ENCODE results near the gene QSOX1.
"Not testable (repeated sequence)": the region's sequence is repeated elsewhere in the genome, so short reads cannot be mapped to it uniquely, and the experiment has no call there.

QSOX1 gene, protein sequence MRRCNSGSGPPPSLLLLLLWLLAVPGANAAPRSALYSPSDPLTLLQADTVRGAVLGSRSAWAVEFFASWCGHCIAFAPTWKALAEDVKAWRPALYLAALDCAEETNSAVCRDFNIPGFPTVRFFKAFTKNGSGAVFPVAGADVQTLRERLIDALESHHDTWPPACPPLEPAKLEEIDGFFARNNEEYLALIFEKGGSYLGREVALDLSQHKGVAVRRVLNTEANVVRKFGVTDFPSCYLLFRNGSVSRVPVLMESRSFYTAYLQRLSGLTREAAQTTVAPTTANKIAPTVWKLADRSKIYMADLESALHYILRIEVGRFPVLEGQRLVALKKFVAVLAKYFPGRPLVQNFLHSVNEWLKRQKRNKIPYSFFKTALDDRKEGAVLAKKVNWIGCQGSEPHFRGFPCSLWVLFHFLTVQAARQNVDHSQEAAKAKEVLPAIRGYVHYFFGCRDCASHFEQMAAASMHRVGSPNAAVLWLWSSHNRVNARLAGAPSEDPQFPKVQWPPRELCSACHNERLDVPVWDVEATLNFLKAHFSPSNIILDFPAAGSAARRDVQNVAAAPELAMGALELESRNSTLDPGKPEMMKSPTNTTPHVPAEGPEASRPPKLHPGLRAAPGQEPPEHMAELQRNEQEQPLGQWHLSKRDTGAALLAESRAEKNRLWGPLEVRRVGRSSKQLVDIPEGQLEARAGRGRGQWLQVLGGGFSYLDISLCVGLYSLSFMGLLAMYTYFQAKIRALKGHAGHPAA

DNA sequence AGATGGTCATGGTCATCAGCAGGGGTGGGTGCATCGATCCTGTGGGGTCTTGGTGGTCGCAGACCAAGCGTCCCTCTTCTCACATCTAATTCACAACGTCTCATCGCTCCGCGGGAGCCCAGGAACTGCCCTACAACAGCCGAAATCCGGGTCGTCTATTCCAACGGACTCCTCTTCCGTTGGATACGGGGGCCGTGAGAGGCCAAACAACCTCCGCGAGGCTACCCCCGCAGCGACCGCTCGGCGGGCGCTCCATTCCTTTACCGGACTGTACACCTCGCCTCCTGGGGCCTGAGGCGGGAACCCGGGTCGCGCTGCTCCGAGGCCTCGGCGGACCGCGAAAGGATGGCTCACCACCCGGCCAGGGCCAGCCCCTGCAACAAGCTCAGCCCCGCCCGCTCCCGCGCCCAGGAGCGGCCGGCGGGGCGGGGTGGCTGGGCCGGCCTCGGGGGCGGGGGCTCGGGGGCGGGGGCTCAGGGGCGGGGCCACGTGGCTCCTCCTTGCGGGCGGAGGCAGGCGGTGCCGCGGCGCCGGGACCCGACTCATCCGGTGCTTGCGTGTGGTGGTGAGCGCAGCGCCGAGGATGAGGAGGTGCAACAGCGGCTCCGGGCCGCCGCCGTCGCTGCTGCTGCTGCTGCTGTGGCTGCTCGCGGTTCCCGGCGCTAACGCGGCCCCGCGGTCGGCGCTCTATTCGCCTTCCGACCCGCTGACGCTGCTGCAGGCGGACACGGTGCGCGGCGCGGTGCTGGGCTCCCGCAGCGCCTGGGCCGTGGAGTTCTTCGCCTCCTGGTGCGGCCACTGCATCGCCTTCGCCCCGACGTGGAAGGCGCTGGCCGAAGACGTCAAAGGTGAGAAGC is at the start of gene QSOX1:
TSS of gene QSOX1 (plus strand) at position 545 of the 857 bp plus-strand sequence. CDS start at position 584, 39 bp downstream.
- in situ Hi-C loops (cut with MboI; ENCODE audit: low pct_unique_long_range_greater_than_20kb, low sequenced_read_pairs): no loop called here
- DNase-seq: peak; percentile 78

DNA sequence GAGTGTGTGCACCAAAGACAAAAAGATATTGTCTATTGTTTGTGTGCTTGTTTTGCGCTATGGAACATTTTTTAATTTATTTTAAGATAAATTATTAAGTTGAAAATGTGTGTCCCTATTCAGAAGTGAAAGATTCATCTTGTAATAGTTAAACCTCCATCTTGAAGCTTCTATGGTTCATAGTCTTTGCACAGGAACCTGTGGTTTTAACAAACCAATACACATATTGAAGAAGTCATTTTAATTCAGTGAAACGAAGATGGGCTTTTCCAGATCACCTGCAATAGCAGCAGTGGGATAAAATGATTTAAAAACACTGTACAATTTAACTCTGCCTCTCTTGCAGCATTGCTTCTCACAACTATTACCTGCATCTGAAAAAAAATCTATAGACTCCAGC is 42.6 kb upstream of the QSOX1 start:
- in situ Hi-C loops (cut with MboI; ENCODE audit: low pct_unique_long_range_greater_than_20kb, low sequenced_read_pairs): no loop called here
- no peak for DNase-seq

DNA sequence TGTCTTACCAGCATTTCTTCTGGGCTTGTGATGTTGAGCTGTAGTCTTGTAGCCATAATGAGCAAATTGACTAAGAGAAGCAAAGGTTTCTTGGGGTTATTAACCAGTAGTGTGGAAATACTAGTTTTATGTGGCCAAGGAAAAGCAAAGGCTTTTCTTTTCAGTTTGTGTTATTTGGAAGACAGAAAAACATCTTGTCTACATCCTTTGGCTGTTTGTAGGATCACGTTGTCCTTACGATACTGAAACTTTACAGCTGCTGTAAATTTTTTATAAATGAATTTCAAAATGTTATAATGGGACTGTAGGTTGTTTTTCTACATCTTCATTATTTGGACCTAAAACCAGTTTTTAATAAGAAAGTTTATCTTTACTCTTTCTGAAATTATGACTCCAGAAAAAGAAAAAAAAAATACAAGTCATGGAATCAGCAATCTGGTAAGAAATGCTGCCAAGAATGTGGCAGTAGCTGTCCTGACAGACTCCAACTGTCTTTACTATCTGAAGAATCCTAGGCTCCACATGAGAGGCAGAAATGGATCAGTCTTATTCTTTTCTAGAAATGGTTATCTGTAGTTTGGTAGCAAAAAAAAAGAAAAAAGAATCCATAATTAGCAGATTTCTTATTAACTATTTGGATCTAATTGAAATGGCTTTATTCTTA is 41.6 kb upstream of the QSOX1 start:
- DNase-seq: no peak
- in situ Hi-C loops (cut with MboI; ENCODE audit: low pct_unique_long_range_greater_than_20kb, low sequenced_read_pairs): no loop called here

DNA sequence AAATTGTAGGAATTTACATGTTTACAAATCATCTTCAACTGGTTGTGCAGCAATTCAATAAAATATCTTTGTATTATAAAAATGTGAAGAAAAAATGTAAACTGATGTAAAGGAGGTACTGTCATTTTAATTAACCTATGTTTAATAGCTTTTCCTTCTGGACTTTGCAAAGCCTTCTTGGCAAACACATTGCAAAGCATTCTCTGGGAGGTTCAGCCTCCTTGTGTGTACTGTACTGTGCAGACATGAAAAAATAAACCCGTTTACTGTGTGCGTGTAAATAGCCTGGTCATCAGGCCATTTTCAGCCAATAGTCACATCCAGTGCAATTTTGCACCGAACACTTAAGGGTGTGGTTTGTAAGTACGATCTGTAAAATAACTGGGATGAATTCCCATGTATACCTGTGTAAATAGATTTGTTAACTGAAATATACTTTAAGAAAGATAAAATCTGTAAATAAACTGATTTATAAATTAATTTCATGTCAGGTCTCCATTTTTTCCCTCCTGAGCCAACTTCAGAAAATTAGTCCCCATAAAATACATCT is 40.2 kb upstream of the QSOX1 start:
- DNase-seq: no peak
- in situ Hi-C loops (cut with MboI; ENCODE audit: low pct_unique_long_range_greater_than_20kb, low sequenced_read_pairs): no loop called here

DNA sequence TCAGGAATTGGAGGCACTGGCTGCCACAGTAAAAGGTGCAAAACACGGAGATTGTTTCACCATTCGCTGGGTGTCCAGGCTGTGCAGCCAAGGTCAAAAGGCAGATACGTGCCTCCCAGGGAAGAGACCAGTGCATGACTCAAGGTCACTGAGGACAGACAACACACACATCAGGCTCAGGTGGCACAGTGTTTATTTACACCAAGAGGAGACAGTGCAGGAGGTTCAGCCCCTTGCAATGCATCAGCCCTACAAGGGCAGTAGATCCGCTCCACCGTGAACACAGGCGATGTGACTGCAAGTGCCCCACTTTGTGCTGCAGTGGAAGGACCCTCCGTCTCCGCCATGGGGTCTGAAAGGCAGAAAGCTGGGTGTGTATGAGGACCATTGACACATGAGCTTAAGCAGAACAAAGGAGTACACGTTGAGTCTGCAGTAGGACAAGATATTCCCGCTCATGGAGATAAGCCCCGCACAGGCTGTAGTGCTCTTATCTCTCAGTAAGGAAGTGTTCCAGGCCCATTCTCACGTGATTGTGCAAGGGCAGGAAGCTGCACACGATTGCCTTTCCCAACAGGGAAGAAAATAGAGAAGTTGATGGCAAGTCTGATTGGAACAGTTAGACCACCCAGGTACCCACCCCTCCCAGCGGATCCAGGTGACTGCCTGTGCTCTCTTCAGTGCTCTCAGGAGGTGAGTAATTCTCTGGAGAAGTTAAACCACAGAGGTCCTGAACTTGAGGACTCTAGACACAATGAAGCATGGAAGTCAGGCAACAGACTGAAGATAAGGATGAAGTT is 37.5 kb upstream of the QSOX1 start:
- in situ Hi-C loops (cut with MboI; ENCODE audit: low pct_unique_long_range_greater_than_20kb, low sequenced_read_pairs): no loop called here

DNA sequence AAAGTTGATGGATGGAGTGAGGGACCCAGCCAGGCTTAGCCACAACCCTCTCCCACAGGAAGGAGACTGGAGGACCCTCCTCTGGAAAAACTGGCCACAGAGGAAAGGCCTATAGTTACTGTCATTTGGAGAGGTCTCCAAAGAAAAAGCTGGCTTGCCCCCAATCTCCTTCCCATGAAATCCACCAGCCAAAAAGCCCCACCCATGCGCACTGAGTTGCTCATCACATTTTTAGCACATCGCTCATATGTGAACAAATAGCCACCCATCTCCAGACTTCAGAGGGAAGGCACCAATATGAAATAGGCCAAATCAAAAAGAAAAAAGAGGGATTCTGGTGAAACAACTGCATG is 36.9 kb upstream of the QSOX1 start:
- DNase-seq: no peak
- in situ Hi-C loops (cut with MboI; ENCODE audit: low pct_unique_long_range_greater_than_20kb, low sequenced_read_pairs): no loop called here

More for the DNA sequence above, 37.5 kb upstream of the QSOX1 start:
- DNase-seq: peak; percentile 69

DNA sequence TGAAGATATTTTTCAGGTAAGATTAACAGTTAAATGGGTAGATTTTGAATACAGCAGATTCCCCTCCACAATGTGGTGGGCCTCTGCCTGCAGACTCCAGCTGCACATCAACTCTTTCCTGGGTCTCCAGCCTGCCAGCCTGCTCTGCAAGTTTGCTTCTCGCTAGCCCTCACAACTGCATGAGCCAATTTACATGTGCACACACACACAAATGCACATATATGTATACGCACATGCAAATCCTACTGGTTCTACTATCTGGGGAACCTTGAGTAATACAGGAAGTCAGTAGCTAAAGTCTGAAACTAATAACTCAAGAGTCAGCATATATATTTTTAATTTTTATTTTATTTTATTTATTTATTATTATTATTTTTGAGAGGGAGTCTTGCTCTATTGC is 34.8 kb upstream of the QSOX1 start:
- in situ Hi-C loops (cut with MboI; ENCODE audit: low pct_unique_long_range_greater_than_20kb, low sequenced_read_pairs): no loop called here
- DNase-seq: no peak

DNA sequence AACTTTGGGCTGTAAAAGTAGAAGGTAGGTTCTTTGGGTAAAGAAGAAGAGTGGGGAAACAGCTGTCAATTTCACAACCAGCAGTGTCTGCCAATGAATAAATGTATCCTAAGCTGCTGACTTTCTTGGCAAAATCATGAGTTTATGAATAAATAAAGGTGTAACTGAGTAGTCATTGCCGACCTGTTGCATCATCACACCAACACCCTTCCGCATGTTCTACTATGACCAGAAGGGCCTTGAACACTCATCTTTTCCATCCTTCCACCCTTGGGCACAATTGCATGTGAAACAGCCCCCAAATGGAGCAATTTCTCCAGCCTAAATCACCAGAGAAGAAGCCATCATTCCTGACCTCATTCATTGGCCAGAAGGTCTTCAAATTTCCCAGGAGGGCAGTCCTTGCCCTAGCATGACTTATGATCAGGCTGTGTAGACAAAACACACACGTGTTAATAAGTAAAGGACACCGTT is 31.2 kb upstream of the QSOX1 start:
- DNase-seq: no peak
- in situ Hi-C loops (cut with MboI; ENCODE audit: low pct_unique_long_range_greater_than_20kb, low sequenced_read_pairs): no loop called here

DNA sequence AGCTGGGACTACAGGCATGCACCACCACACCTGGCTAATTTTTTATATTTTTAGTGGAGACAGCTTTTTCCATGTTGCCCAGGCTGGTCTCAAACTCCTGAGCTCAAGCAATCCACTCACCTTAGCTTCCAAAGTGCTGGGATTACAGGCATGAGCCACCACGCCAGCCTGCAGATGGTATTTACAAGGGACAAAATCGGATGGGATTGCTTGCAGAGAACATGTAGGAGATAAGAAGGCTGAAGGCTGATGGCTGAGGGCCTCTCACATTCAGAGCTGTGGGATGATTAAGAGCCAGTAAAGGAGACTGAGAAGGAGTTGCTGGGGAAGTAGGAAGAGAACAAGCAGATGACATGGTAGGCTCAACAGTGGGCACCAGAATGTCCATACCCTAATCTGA is 24.0 kb upstream of the QSOX1 start:
- in situ Hi-C loops (cut with MboI; ENCODE audit: low pct_unique_long_range_greater_than_20kb, low sequenced_read_pairs): no loop called here

DNA sequence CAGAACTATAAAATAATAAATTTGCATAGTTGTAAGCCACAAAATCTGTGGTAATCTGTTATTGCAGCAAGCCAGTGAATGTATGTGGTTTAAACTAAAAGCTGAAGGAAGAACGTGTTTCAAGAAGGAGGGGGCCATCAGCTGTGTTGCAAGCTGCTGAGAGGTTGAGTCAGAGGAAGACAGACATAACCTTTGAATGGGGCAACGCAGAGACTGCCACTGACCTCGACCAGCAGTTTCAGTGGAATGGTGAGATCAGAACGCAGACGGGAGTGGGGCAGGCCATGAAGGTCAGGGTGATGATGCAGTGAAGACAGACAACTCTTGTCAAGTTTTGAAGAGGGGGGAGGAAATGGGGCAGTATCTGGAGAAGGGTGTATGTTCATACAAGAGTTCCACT is 23.2 kb upstream of the QSOX1 start:
- in situ Hi-C loops (cut with MboI; ENCODE audit: low pct_unique_long_range_greater_than_20kb, low sequenced_read_pairs): no loop called here
- no peak for DNase-seq

More for the DNA sequence above, 24.0 kb upstream of the QSOX1 start:
- no peak for DNase-seq

DNA sequence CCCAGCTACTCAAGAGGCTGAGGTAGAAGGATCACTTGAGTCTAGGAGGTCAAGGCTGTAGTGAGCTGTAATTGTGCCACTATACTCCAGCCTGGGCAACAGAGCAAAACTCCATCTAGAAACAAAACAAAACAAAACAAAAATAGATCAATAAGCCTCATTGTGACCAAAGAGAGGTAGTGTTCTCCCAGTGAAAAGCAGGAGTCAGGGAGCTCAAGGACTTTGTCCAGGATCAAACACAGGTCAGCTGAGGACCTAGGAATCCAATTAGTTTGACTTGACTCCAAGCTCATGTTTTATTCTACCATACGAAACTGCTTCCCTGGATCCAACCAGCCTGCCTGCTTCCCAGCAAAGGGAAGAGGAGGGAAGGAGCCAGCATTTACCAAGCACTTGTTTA is 21.5 kb upstream of the QSOX1 start:
- DNase-seq: no peak
- in situ Hi-C loops (cut with MboI; ENCODE audit: low pct_unique_long_range_greater_than_20kb, low sequenced_read_pairs): no loop called here

DNA sequence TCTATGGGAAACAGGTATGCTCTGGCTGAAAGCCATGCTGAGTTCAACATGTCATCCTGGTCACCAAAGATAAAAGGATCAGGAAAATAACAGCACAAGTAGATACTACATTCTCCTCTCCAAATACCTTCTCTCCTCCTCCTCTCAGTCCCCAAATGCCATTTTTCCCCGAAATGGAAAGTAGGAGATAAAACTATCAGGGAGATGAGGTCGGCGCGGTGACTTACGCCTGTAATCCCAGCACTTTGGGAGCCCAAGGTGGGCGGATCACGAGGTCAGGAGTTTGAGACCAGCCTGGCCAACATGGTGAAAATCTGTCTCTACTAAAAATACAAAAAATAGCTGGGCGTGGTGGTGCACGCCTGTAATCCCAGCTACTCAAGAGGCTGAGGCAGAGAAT is 21.0 kb upstream of the QSOX1 start:
- DNase-seq; in situ Hi-C loops (cut with MboI; ENCODE audit: low pct_unique_long_range_greater_than_20kb, low sequenced_read_pairs): not testable (repeated sequence)

DNA sequence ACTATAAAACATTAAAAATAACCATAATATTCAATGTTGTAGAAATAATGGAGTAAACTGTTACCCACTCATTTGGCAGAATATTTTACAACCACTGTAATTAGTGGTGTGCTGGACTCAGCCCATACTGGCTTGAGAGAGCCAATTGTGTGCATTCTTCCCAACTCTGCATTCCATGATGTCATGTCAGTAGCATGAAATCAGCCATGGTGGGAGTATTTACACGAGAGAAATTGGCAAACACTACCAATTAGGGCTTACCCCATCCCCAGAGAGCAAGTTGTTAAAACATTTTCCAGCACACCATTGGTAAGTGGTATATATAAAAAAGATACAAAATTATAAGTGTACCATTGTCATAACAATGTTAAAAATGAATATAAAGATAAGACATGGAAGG is 19.1 kb upstream of the QSOX1 start:
- no peak for DNase-seq
- in situ Hi-C loops (cut with MboI; ENCODE audit: low pct_unique_long_range_greater_than_20kb, low sequenced_read_pairs): no loop called here

DNA sequence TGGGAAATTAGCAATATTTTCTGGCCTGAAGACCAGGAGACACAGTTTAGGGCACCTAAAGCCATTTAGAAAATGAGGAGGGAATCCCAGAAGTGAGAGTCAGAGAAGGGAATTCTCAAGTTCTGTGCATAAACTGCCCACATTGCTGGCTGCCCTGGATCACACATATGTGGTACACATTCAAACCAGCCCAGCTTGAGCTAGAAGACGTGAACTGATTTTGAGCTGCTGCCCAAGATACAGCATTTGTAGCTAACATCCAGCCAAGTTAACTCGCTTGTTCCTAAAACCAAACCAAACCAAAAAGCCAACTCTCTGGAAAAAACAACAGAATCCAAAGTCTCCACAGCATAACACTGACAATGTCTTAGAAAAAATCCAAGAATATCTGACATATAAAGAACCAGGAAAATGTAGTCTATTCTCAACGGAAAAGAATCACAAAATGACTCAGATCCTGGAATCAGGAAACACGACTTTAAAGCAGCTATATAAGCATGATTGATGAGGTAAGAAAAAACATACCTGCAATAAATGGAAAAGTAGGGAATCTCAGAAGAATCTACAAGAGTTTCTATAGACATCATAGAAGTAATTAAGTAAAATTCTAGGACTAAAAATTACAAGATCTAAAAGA is 18.2 kb upstream of the QSOX1 start:
- in situ Hi-C loops (cut with MboI; ENCODE audit: low pct_unique_long_range_greater_than_20kb, low sequenced_read_pairs): no loop called here
- DNase-seq: no peak

DNA sequence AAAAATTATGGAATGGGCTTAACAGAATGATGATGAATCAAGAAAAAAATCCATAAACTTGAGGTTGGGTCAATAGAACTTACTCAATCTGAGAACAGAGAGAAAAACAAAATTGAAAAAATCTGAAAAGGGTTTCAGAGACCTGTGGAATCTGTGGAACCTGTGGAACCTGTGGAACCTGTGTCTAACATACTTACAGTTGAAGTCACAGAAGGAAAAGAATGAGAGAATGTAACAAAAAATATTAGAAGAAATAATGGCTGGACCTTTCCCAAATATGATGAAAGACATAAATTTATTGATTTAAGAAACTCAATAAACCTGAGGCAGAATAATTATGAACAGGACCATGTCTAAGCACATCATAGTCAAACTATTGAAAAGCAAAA is 17.7 kb upstream of the QSOX1 start:
- DNase-seq: no peak
- in situ Hi-C loops (cut with MboI; ENCODE audit: low pct_unique_long_range_greater_than_20kb, low sequenced_read_pairs): no loop called here

DNA sequence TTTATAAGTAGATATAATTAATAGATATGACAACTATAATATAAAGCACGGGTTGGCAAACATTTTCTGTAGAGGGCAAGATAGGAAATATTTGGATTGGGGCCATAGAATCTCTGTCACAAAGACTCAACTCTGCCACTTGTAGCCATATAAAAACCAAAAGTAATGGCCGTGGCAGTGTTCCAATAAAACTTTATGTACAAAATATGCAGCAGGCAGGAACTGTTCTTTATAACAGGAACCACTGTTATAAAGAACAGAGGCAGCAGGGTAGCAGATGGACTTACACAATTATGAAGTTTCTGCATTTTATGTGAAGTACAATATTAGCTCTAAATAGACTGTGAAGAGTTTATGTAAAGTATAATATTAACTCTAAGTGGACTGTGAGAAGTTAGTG is 16.9 kb upstream of the QSOX1 start:
- DNase-seq: no peak
- in situ Hi-C loops (cut with MboI; ENCODE audit: low pct_unique_long_range_greater_than_20kb, low sequenced_read_pairs): no loop called here

DNA sequence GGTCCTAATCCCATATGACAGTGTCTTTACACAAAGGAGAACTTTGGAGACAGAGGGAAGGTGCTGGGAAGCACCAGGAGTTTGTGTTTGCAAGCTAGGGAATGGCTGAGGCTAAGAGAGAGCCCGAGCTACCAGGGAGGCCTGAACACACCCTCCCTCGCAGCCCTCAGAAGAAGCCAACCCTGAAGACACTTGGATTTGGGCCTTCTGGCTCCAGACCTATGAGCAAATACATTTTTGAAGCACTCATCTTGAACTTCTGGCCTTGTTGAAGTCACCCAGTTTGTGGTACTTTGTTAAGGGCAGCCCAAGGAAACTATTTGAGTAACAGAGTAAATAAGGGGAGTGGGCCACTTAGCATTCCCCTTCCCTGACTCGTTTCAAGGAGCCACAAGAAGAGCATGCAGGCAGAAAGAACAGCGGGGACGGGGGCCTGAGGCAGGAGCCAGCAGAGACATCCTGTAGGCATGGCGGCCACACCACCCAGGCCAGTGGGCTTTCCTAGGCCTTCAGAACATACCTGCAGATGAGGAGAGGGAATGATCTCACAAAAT is 13.2 kb upstream of the QSOX1 start:
- in situ Hi-C loops (cut with MboI; ENCODE audit: low pct_unique_long_range_greater_than_20kb, low sequenced_read_pairs): no loop called here
- DNase-seq: no peak
